Karpas-422 (cell line): ENCODE results near the gene RRP8. TPM values are rescaled to one million over a fixed set of nuclear protein-coding genes. Genes with fewer than 3 reads are reported as not detected.
A peak's percentile ranks its signal among the peaks of the same experiment; 100 is the strongest.

Source experiments
- DNase-seq: peaks from one replicate; pipeline ENCODE4 v3.0.0-alpha.2; 2015
- H2AFZ ChIP-seq: fragments of 200-600 bp; sonication (generic); 2 replicates; pipeline ENCODE4 v1.6.1; 2014; ENCODE audit warnings: antibody characterized with exemption, low read length, mixed read lengths
- H3K27ac ChIP-seq: fragments of 200-600 bp; sonication (generic); 2 replicates; pipeline ENCODE4 v1.5.1; 2014; ENCODE audit warnings: mild to moderate bottlenecking, low read length, moderate library complexity
- H3K27me3 ChIP-seq: fragments of 200-600 bp; sonication (generic); 2 replicates; pipeline ENCODE4 v1.6.1; 2014; ENCODE audit warnings: low read length, mixed read lengths
- H3K36me3 ChIP-seq: fragments of 200-600 bp; sonication (generic); 2 replicates; pipeline ENCODE4 v1.6.1; 2014; ENCODE audit warnings: low read length, mixed read lengths; ENCODE audit not compliant: insufficient read depth
- H3K4me1 ChIP-seq: fragments of 200-600 bp; sonication (generic); 2 replicates; pipeline ENCODE4 v1.6.1; 2014; ENCODE audit warnings: mild to moderate bottlenecking, low read length, mixed read lengths
- H3K4me2 ChIP-seq: fragments of 200-600 bp; sonication (generic); 2 replicates; pipeline ENCODE4 v1.6.1; 2014; ENCODE audit warnings: low read length, low read depth, mild to moderate bottlenecking; ENCODE audit not compliant: poor library complexity, severe bottlenecking
- H3K4me3 ChIP-seq: fragments of 200-600 bp; sonication (generic); 2 replicates; pipeline ENCODE4 v1.5.1; 2014; ENCODE audit warnings: mild to moderate bottlenecking, antibody characterized with exemption, low read length, mixed read lengths
- H3K79me2 ChIP-seq: fragments of 200-600 bp; sonication (generic); 2 replicates; pipeline ENCODE4 v1.6.1; 2014; ENCODE audit warnings: mild to moderate bottlenecking, low read length, mixed read lengths
- H3K9ac ChIP-seq: fragments of 200-600 bp; sonication (generic); 2 replicates; pipeline ENCODE4 v1.6.0; 2014; ENCODE audit warnings: low read length
- H3K9me2 ChIP-seq: fragments of 200-600 bp; sonication (generic), shearing (Covaris generic); replicated peaks from 2 replicates; pipeline ENCODE4 v1.6.0; 2014; ENCODE audit warnings: mild to moderate bottlenecking, low read length, moderate library complexity; ENCODE audit not compliant: insufficient read depth
- H3K9me3 ChIP-seq: fragments of 300-700, 200-600 bp; sonication (generic); 2 replicates; pipeline ENCODE4 v1.6.1; 2014; ENCODE audit warnings: low read length, mixed read lengths
- H4K20me1 ChIP-seq: fragments of 200-600 bp; sonication (generic); 2 replicates; pipeline ENCODE4 v1.6.1; 2014; ENCODE audit warnings: mild to moderate bottlenecking, antibody characterized with exemption, low read length, low read depth; ENCODE audit not compliant: insufficient read depth
- total RNA-seq: library from RNA; depleted of rRNA; stranded (reverse); fragments of >200 nt; shearing (Covaris generic); gene quantifications from 2 replicates; pipeline ENCODE4 v1.2.3, GENCODE V29; 2014; ENCODE audit warnings: low replicate concordance

The RRP8 gene
- total RNA-seq, 1 experiment from 2014 or later, result 10.8 TPM

GRCh38 chr11:6594142-6594768 lies 9.2 kb downstream of the RRP8 start:
- H3K27me3 ChIP-seq, result no peaks in the 10 kb centered on the region
- DNase-seq, result peak; percentile 38
- H3K27ac ChIP-seq, result no peak overlapping the region
- no peaks in the 10 kb centered on the region for H3K9me3 ChIP-seq
- H3K4me2 ChIP-seq, result no peak overlapping the region
- H4K20me1 ChIP-seq, result peaks cover 2% of the 10 kb centered on the region; the same call in 1 of the 2 replicates
- H3K9ac ChIP-seq, result no peak overlapping the region
- peaks cover 18% of the 10 kb centered on the region for H3K79me2 ChIP-seq
- no peak overlapping the region for H2AFZ ChIP-seq
- peaks cover 26% of the 10 kb centered on the region; the same call in 1 of the 2 replicates for H3K36me3 ChIP-seq
- no peaks in the 10 kb centered on the region for H3K4me1 ChIP-seq
- no peak overlapping the region for H3K4me3 ChIP-seq
- H3K9me2 ChIP-seq, result no peaks in the 10 kb centered on the region

- peaks cover 11% of the 10 kb centered on the region; the same call in 1 of the 2 replicates for H3K36me3 ChIP-seq
- H2AFZ ChIP-seq, result no peak overlapping the region
- H3K27me3 ChIP-seq, result no peaks in the 10 kb centered on the region
- no peak overlapping the region for H3K27ac ChIP-seq
- H3K79me2 ChIP-seq, result peaks cover 16% of the 10 kb centered on the region
- no peak overlapping the region for H3K4me2 ChIP-seq
- H3K4me1 ChIP-seq, result no peaks in the 10 kb centered on the region
- H3K9me3 ChIP-seq, result peaks cover 12% of the 10 kb centered on the region
- no peak for DNase-seq
- no peaks in the 10 kb centered on the region for H3K9me2 ChIP-seq
- no peak overlapping the region for H3K9ac ChIP-seq
- H4K20me1 ChIP-seq, result no peaks in the 10 kb centered on the region
- H3K4me3 ChIP-seq, result no peak overlapping the region
These were observed 15.4 kb downstream of the RRP8 start for GRCh38 chr11:6588018-6588417.

- DNase-seq, result no peak
- H3K36me3 ChIP-seq, result peaks cover 8% of the 10 kb centered on the region
- no peaks in the 10 kb centered on the region for H3K4me1 ChIP-seq
- H3K4me2 ChIP-seq, result no peak overlapping the region
- H2AFZ ChIP-seq, result no peak overlapping the region
- peaks cover 22% of the 10 kb centered on the region for H3K79me2 ChIP-seq
- H3K9me2 ChIP-seq, result no peaks in the 10 kb centered on the region
- peaks cover 12% of the 10 kb centered on the region for H3K9me3 ChIP-seq
- H3K4me3 ChIP-seq, result no peak overlapping the region
- H3K27ac ChIP-seq, result no peak overlapping the region
- no peaks in the 10 kb centered on the region for H3K27me3 ChIP-seq
- H3K9ac ChIP-seq, result no peak overlapping the region
- no peaks in the 10 kb centered on the region for H4K20me1 ChIP-seq
These were observed 16.0 kb downstream of the RRP8 start for GRCh38 chr11:6587360-6587953.

GRCh38 chr11:6586434-6587359 lies 16.7 kb downstream of the RRP8 start:
- Histone ChIP-seq H3K79me2 (peaks cover 25% of the 10 kb centered on the region), H3K9ac (no peak overlapping the region), H3K4me3 (no peak overlapping the region), H3K9me3 (peaks cover 12% of the 10 kb centered on the region), H3K27ac (no peak overlapping the region), H3K36me3 (peaks cover 4% of the 10 kb centered on the region), H4K20me1 (no peaks in the 10 kb centered on the region), H2AFZ (no peak overlapping the region), H3K9me2 (no peaks in the 10 kb centered on the region), H3K4me2 (no peak overlapping the region), H3K4me1 (no peaks in the 10 kb centered on the region), H3K27me3 (no peaks in the 10 kb centered on the region)
- DNase-seq, result no peak

- no peaks in the 10 kb centered on the region for H3K4me1 ChIP-seq
- peaks cover 31% of the 10 kb centered on the region for H3K79me2 ChIP-seq
- no peak overlapping the region for H3K27ac ChIP-seq
- no peak overlapping the region for H3K9ac ChIP-seq
- peaks cover 12% of the 10 kb centered on the region for H3K9me3 ChIP-seq
- H3K9me2 ChIP-seq, result no peaks in the 10 kb centered on the region
- H4K20me1 ChIP-seq, result no peaks in the 10 kb centered on the region
- DNase-seq, result no peak
- no peaks in the 10 kb centered on the region for H3K27me3 ChIP-seq
- no peak overlapping the region for H3K4me2 ChIP-seq
- peaks cover 3% of the 10 kb centered on the region; the same call in 1 of the 2 replicates for H3K36me3 ChIP-seq
- no peak overlapping the region for H3K4me3 ChIP-seq
- no peak overlapping the region for H2AFZ ChIP-seq
These were observed 18.9 kb downstream of the RRP8 start for GRCh38 chr11:6584528-6584927.

GRCh38 chr11:6583584-6583983 lies 19.8 kb downstream of the RRP8 start:
- no peak for DNase-seq
- no peak overlapping the region for H3K9ac ChIP-seq

GRCh38 chr11:6579681-6580080 lies 23.7 kb downstream of the RRP8 start:
- no peak overlapping the region for H3K4me2 ChIP-seq
- peaks cover 12% of the 10 kb centered on the region for H3K9me3 ChIP-seq
- no peaks in the 10 kb centered on the region for H3K4me1 ChIP-seq
- H3K27ac ChIP-seq, result no peak overlapping the region
- DNase-seq, result no peak
- no peaks in the 10 kb centered on the region for H3K9me2 ChIP-seq
- H3K4me3 ChIP-seq, result no peak overlapping the region
- H4K20me1 ChIP-seq, result no peaks in the 10 kb centered on the region
- H3K36me3 ChIP-seq, result peaks cover 2% of the 10 kb centered on the region; the same call in 1 of the 2 replicates
- no peak overlapping the region for H3K9ac ChIP-seq
- H2AFZ ChIP-seq, result no peak overlapping the region
- no peaks in the 10 kb centered on the region for H3K27me3 ChIP-seq
- H3K79me2 ChIP-seq, result peaks cover 33% of the 10 kb centered on the region

More at GRCh38 chr11:6583584-6583983, 19.8 kb downstream of the RRP8 start:
- H3K4me1 ChIP-seq, result no peaks in the 10 kb centered on the region
- no peaks in the 10 kb centered on the region for H3K9me2 ChIP-seq
- no peak overlapping the region for H3K4me2 ChIP-seq
- H3K4me3 ChIP-seq, result no peak overlapping the region
- peaks cover 31% of the 10 kb centered on the region for H3K79me2 ChIP-seq
- no peak overlapping the region for H2AFZ ChIP-seq
- no peaks in the 10 kb centered on the region for H4K20me1 ChIP-seq
- H3K36me3 ChIP-seq, result peaks cover 3% of the 10 kb centered on the region; the same call in 1 of the 2 replicates
- H3K27ac ChIP-seq, result no peak overlapping the region
- H3K27me3 ChIP-seq, result no peaks in the 10 kb centered on the region
- peaks cover 12% of the 10 kb centered on the region for H3K9me3 ChIP-seq

GRCh38 chr11:6578134-6578533 lies 25.3 kb downstream of the RRP8 start:
- DNase-seq, result no peak
- Histone ChIP-seq H3K9me3 (peaks cover under 1% of the 10 kb centered on the region; the same call in 1 of the 2 replicates), H4K20me1 (no peaks in the 10 kb centered on the region), H3K9me2 (no peaks in the 10 kb centered on the region), H2AFZ (no peak overlapping the region), H3K4me1 (no peaks in the 10 kb centered on the region), H3K4me2 (no peak overlapping the region), H3K27ac (no peak overlapping the region), H3K36me3 (no peaks in the 10 kb centered on the region; the same call in 1 of the 2 replicates), H3K27me3 (no peaks in the 10 kb centered on the region), H3K79me2 (peaks cover 18% of the 10 kb centered on the region), H3K4me3 (no peak overlapping the region), H3K9ac (no peak overlapping the region)
